OCI-LY1 (cell line): ENCODE data around the gene ARMH3.

Source experiments
- EZH2 ChIP-seq: fragments of 200-600 bp; sonication (generic), shearing (Covaris generic); IDR thresholded peaks from 2 replicates; pipeline ENCODE4 v1.8.0; 2017; ENCODE audit warnings: borderline replicate concordance, mixed run types, mild to moderate bottlenecking, antibody characterized with exemption, low read length, moderate library complexity, mixed read lengths
- TF ChIP-seq, protein P1 (sequence below): fragments of 200-600 bp; sonication (generic), shearing (Covaris generic); IDR thresholded peaks from 2 replicates; pipeline ENCODE4 v1.5.1; 2017; ENCODE audit warnings: mild to moderate bottlenecking, antibody characterized with exemption, low read length, moderate library complexity, mixed read lengths

DNA sequence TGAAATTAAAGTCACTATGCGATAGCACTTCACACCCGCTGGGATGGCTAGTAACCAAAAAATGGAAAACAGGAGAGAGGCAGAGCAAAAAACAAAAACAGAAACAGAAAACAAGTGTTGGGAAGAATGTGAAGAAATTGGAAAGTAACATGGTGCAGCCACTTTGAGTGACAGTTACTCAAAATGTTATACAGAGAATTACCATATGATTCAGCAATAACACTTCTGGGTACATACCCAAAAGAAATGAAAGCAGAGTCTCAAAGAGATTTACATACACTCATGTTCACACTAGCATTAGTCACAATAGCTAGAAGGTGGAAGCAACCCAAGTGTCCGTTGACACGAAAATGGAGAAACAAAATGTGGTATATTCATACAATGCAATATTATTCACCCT lies 123.8 kb downstream of the ARMH3 start:
- TF ChIP-seq, protein P1, sequence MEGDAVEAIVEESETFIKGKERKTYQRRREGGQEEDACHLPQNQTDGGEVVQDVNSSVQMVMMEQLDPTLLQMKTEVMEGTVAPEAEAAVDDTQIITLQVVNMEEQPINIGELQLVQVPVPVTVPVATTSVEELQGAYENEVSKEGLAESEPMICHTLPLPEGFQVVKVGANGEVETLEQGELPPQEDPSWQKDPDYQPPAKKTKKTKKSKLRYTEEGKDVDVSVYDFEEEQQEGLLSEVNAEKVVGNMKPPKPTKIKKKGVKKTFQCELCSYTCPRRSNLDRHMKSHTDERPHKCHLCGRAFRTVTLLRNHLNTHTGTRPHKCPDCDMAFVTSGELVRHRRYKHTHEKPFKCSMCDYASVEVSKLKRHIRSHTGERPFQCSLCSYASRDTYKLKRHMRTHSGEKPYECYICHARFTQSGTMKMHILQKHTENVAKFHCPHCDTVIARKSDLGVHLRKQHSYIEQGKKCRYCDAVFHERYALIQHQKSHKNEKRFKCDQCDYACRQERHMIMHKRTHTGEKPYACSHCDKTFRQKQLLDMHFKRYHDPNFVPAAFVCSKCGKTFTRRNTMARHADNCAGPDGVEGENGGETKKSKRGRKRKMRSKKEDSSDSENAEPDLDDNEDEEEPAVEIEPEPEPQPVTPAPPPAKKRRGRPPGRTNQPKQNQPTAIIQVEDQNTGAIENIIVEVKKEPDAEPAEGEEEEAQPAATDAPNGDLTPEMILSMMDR, result no peak
- no peak for TF ChIP-seq EZH2
